NCI-H748 treated with DMSO at 0.1 percent for 48 hours (cell line): ENCODE data around the gene TMC6.
"Not testable (repeated sequence)": the region's sequence is repeated elsewhere in the genome, so short reads cannot be mapped to it uniquely, and the experiment has no call there.

Experiments used
- DNase-seq: peaks from one replicate; lab custom pipeline; 2025; lab: John Stamatoyannopoulos, UW

The TMC6 gene

GRCh38 chr17:78159575-78160158, 31.1 kb upstream of the TMC6 start:
- no peak for DNase-seq

- no peak for DNase-seq
Measured at GRCh38 chr17:78154903-78155811, 26.6 kb upstream of the TMC6 start.

- no peak for DNase-seq
Measured at GRCh38 chr17:78151514-78152008, 23.0 kb upstream of the TMC6 start.

- no peak for DNase-seq
Measured at GRCh38 chr17:78148286-78149016, 19.9 kb upstream of the TMC6 start.

GRCh38 chr17:78147315-78147998, 18.9 kb upstream of the TMC6 start:
- DNase-seq = no peak

- no peak for DNase-seq
Measured at GRCh38 chr17:78146881-78147280, 18.3 kb upstream of the TMC6 start.

GRCh38 chr17:78146471-78146869, 17.9 kb upstream of the TMC6 start:
- no peak for DNase-seq

- no peak for DNase-seq
Measured at GRCh38 chr17:78144736-78145641, 16.4 kb upstream of the TMC6 start.

GRCh38 chr17:78144147-78144719, 15.7 kb upstream of the TMC6 start:
- DNase-seq = no peak

- DNase-seq = no peak
Measured at GRCh38 chr17:78143214-78144146, 14.9 kb upstream of the TMC6 start.

- no peak for DNase-seq
Measured at GRCh38 chr17:78142119-78142861, 13.7 kb upstream of the TMC6 start.

- no peak for DNase-seq
Measured at GRCh38 chr17:78141437-78142118, 13.0 kb upstream of the TMC6 start.

- DNase-seq = peak; percentile 85
Measured at GRCh38 chr17:78140169-78141051, 11.9 kb upstream of the TMC6 start.

- not testable (repeated sequence) for DNase-seq
Measured at GRCh38 chr17:78139861-78140168, 11.3 kb upstream of the TMC6 start.

GRCh38 chr17:78138204-78139060, 9.9 kb upstream of the TMC6 start:
- DNase-seq = no peak
